ENCODE results near the gene PLPP7. TPM values are rescaled to one million over a fixed set of nuclear protein-coding genes. Genes with fewer than 3 reads are reported as not detected.
"Not testable (repeated sequence)": the region's sequence is repeated elsewhere in the genome, so short reads cannot be mapped to it uniquely, and the experiment has no call there.

PLPP7 gene
- total RNA-seq, 2 experiments from 2014 or later: 0.11 to 0.16 TPM

- H3K27ac ChIP-seq (ENCODE audit: low read depth, low read length, poor library complexity, severe bottlenecking): no peak overlapping the region
- H3K36me3 ChIP-seq (ENCODE audit: insufficient read depth, low read length): no peaks in the 10 kb centered on the region
- no peaks in the 10 kb centered on the region for H3K9me2 ChIP-seq (ENCODE audit: insufficient read depth, low read length)
- POLR2A ChIA-PET: no interaction called here
- no peaks in the 10 kb centered on the region for H3K9me3 ChIP-seq (ENCODE audit: low read length)
- H3K4me2 ChIP-seq (ENCODE audit: low read length): no peak overlapping the region
- H3K4me3 ChIP-seq (ENCODE audit: low read depth, low read length, poor library complexity, severe bottlenecking): no peak overlapping the region
- no TSS peak for BruUV-seq (replicated peaks)
- H4K20me1 ChIP-seq (ENCODE audit: insufficient read depth, low read length): no peaks in the 10 kb centered on the region
- CTCF ChIA-PET (ENCODE audit: unreplicated experiment): no interaction called here
- no peaks in the 10 kb centered on the region for H3K4me1 ChIP-seq (ENCODE audit: insufficient read depth, low read length, poor library complexity, severe bottlenecking)
- H3K79me2 ChIP-seq (ENCODE audit: insufficient read depth, low read depth, low read length): no peaks in the 10 kb centered on the region
- intact Hi-C loops (cut with micrococcal nuclease; ENCODE audit: unreplicated experiment): no loop called here
- no peak for DNase-seq (ENCODE audit: low spot score)
- no peak for TF ChIP-seq CTCF (conservative IDR thresholded peaks at IDR 0.05; ENCODE audit: low read length)
- TF ChIP-seq EZH2phosphoT487 (IDR thresholded peaks at IDR 0.05; ENCODE audit: borderline replicate concordance, low read depth, low read length): no peak
- H2AFZ ChIP-seq (ENCODE audit: low read length): no peak overlapping the region
Observed at GRCh38 chr9:131330814-131331600, 41.5 kb downstream of the PLPP7 start.

- POLR2A ChIA-PET: not testable (repeated sequence)
Observed at GRCh38 chr9:131331996-131332395, 42.5 kb downstream of the PLPP7 start.

GRCh38 chr9:131333771-131334628, 44.5 kb downstream of the PLPP7 start:
- Histone ChIP-seq H3K36me3 (ENCODE audit: insufficient read depth, low read length) (no peaks in the 10 kb centered on the region), H3K27ac (ENCODE audit: low read depth, low read length, poor library complexity, severe bottlenecking) (no peak overlapping the region), H3K4me1 (ENCODE audit: insufficient read depth, low read length, poor library complexity, severe bottlenecking) (no peaks in the 10 kb centered on the region), H2AFZ (ENCODE audit: low read length) (no peak overlapping the region), H3K9me3 (ENCODE audit: low read length) (no peaks in the 10 kb centered on the region), H3K9me2 (ENCODE audit: insufficient read depth, low read length) (no peaks in the 10 kb centered on the region), H4K20me1 (ENCODE audit: insufficient read depth, low read length) (no peaks in the 10 kb centered on the region), H3K79me2 (ENCODE audit: insufficient read depth, low read depth, low read length) (no peaks in the 10 kb centered on the region), H3K4me3 (ENCODE audit: low read depth, low read length, poor library complexity, severe bottlenecking) (no peak overlapping the region), H3K4me2 (ENCODE audit: low read length) (no peak overlapping the region)
- intact Hi-C loops (cut with micrococcal nuclease; ENCODE audit: unreplicated experiment): no loop called here
- no peak for DNase-seq (ENCODE audit: low spot score)
- no TSS peak for BruUV-seq (replicated peaks)
- ChIA-PET CTCF (ENCODE audit: unreplicated experiment) (no interaction called here), POLR2A (no interaction called here)
- TF ChIP-seq CTCF (conservative IDR thresholded peaks at IDR 0.05; ENCODE audit: low read length) (no peak), EZH2phosphoT487 (IDR thresholded peaks at IDR 0.05; ENCODE audit: borderline replicate concordance, low read depth, low read length) (no peak)

More at GRCh38 chr9:131331996-131332395, 42.5 kb downstream of the PLPP7 start:
- intact Hi-C loops (cut with micrococcal nuclease; ENCODE audit: unreplicated experiment); H3K27ac ChIP-seq (ENCODE audit: low read depth, low read length, poor library complexity, severe bottlenecking); DNase-seq (ENCODE audit: low spot score); BruUV-seq (replicated peaks); H3K9me2 ChIP-seq (ENCODE audit: insufficient read depth, low read length); H3K4me1 ChIP-seq (ENCODE audit: insufficient read depth, low read length, poor library complexity, severe bottlenecking); H4K20me1 ChIP-seq (ENCODE audit: insufficient read depth, low read length); H3K4me3 ChIP-seq (ENCODE audit: low read depth, low read length, poor library complexity, severe bottlenecking); H3K79me2 ChIP-seq (ENCODE audit: insufficient read depth, low read depth, low read length); H3K36me3 ChIP-seq (ENCODE audit: insufficient read depth, low read length); H3K9me3 ChIP-seq (ENCODE audit: low read length); H3K4me2 ChIP-seq (ENCODE audit: low read length); CTCF ChIA-PET (ENCODE audit: unreplicated experiment); H2AFZ ChIP-seq (ENCODE audit: low read length): not testable (repeated sequence)
